RKO (cell line): Measurements from ENCODE around the gene TACC2.

ENCODE experiments used
- DNase-seq: peaks from one replicate; pipeline ENCODE4 v3.0.0-alpha.2; 2016; ENCODE audit warnings: low spot score

The TACC2 gene

GRCh38 chr10:122227754-122228153 is 238.8 kb downstream of the TACC2 start:
- no peak for DNase-seq

- no peak for DNase-seq
Measured at GRCh38 chr10:122229666-122230065, 240.7 kb downstream of the TACC2 start.

- DNase-seq, result no peak
Measured at GRCh38 chr10:122230222-122230621, 241.3 kb downstream of the TACC2 start.

GRCh38 chr10:122232769-122233168 is 243.8 kb downstream of the TACC2 start:
- DNase-seq, result no peak

- no peak for DNase-seq
Measured at GRCh38 chr10:122233857-122234348, 244.9 kb downstream of the TACC2 start.

- DNase-seq, result no peak
Measured at GRCh38 chr10:122234416-122234815, 245.5 kb downstream of the TACC2 start.

- DNase-seq, result no peak
Measured at GRCh38 chr10:122236690-122237306, 247.8 kb downstream of the TACC2 start.

- no peak for DNase-seq
Measured at GRCh38 chr10:122237331-122237990, 248.5 kb downstream of the TACC2 start.

GRCh38 chr10:122239578-122240257 is 250.8 kb downstream of the TACC2 start:
- no peak for DNase-seq

- no peak for DNase-seq
Measured at GRCh38 chr10:122240401-122240800, 251.4 kb downstream of the TACC2 start.

- no peak for DNase-seq
Measured at GRCh38 chr10:122241836-122242235, 252.9 kb downstream of the TACC2 start.

GRCh38 chr10:122243550-122243949 is 254.6 kb downstream of the TACC2 start:
- DNase-seq, result no peak

- no peak for DNase-seq
Measured at GRCh38 chr10:122244001-122244975, 255.3 kb downstream of the TACC2 start.

GRCh38 chr10:122245136-122245535 is 256.2 kb downstream of the TACC2 start:
- DNase-seq, result no peak

GRCh38 chr10:122245897-122246296 is 256.9 kb downstream of the TACC2 start:
- no peak for DNase-seq

- no peak for DNase-seq
Measured at GRCh38 chr10:122246830-122247520, 258.0 kb downstream of the TACC2 start.

GRCh38 chr10:122248356-122249302 is 259.7 kb downstream of the TACC2 start:
- no peak for DNase-seq

GRCh38 chr10:122249303-122249850 is 260.4 kb downstream of the TACC2 start:
- no peak for DNase-seq

- DNase-seq, result no peak
Measured at GRCh38 chr10:122249991-122250750, 261.2 kb downstream of the TACC2 start.
